ENCODE results near the gene WWC1.
"Not testable (repeated sequence)": the region's sequence is repeated elsewhere in the genome, so short reads cannot be mapped to it uniquely, and the experiment has no call there.

WWC1 gene

GRCh38 chr5:168409591-168410458 lies 118.4 kb downstream of the WWC1 start:
- DNase-seq (ENCODE audit: low read depth, low spot score), result no peak

GRCh38 chr5:168411871-168412270 lies 120.4 kb downstream of the WWC1 start:
- no peak for DNase-seq (ENCODE audit: low read depth, low spot score)

GRCh38 chr5:168413062-168413461 lies 121.6 kb downstream of the WWC1 start:
- no peak for DNase-seq (ENCODE audit: low read depth, low spot score)

- no peak for DNase-seq (ENCODE audit: low read depth, low spot score)
These were observed 122.2 kb downstream of the WWC1 start for GRCh38 chr5:168413596-168413995.

- no peak for DNase-seq (ENCODE audit: low read depth, low spot score)
These were observed 124.0 kb downstream of the WWC1 start for GRCh38 chr5:168415401-168415800.

GRCh38 chr5:168415971-168416370 lies 124.5 kb downstream of the WWC1 start:
- DNase-seq (ENCODE audit: low read depth, low spot score), result no peak

GRCh38 chr5:168417731-168418429 lies 126.4 kb downstream of the WWC1 start:
- no peak for DNase-seq (ENCODE audit: low read depth, low spot score)

- DNase-seq (ENCODE audit: low read depth, low spot score), result no peak
These were observed 129.0 kb downstream of the WWC1 start for GRCh38 chr5:168420461-168420860.

- no peak for DNase-seq (ENCODE audit: low read depth, low spot score)
These were observed 131.0 kb downstream of the WWC1 start for GRCh38 chr5:168422431-168422830.

GRCh38 chr5:168423478-168423877 lies 132.0 kb downstream of the WWC1 start:
- DNase-seq (ENCODE audit: low read depth, low spot score), result no peak

GRCh38 chr5:168423971-168424370 lies 132.5 kb downstream of the WWC1 start:
- no peak for DNase-seq (ENCODE audit: low read depth, low spot score)

GRCh38 chr5:168424594-168425323 lies 133.3 kb downstream of the WWC1 start:
- DNase-seq (ENCODE audit: low read depth, low spot score), result no peak

GRCh38 chr5:168426007-168426863 lies 134.8 kb downstream of the WWC1 start:
- no peak for DNase-seq (ENCODE audit: low read depth, low spot score)

GRCh38 chr5:168426864-168427172 lies 135.4 kb downstream of the WWC1 start:
- DNase-seq (ENCODE audit: low read depth, low spot score), result no peak

- no peak for DNase-seq (ENCODE audit: low read depth, low spot score)
These were observed 135.8 kb downstream of the WWC1 start for GRCh38 chr5:168427224-168427623.

- no peak for DNase-seq (ENCODE audit: low read depth, low spot score)
These were observed 137.1 kb downstream of the WWC1 start for GRCh38 chr5:168428552-168428951.

- DNase-seq (ENCODE audit: low read depth, low spot score), result no peak
These were observed 138.9 kb downstream of the WWC1 start for GRCh38 chr5:168430296-168430695.

- DNase-seq (ENCODE audit: low read depth, low spot score), result no peak
These were observed 141.5 kb downstream of the WWC1 start for GRCh38 chr5:168432903-168433302.

- DNase-seq (ENCODE audit: low read depth, low spot score), result no peak
These were observed 142.6 kb downstream of the WWC1 start for GRCh38 chr5:168434001-168434400.

- DNase-seq (ENCODE audit: low read depth, low spot score), result no peak
These were observed 143.4 kb downstream of the WWC1 start for GRCh38 chr5:168434746-168435321.

- not testable (repeated sequence) for DNase-seq (ENCODE audit: low read depth, low spot score)
These were observed 143.9 kb downstream of the WWC1 start for GRCh38 chr5:168435340-168435739.
